Stimulated activated CD4-positive, alpha-beta T cell treated with anti-CD3 and anti-CD28 coated beads, Interleukin-4, amount 100 ng/mL, for 24 hours (primary cell): ENCODE measurements around the gene PNLIPRP2.

Experiments used
- DNase-seq: peaks from one replicate; pipeline ENCODE4 v3.0.0-alpha.2; 2020

The PNLIPRP2 gene

DNA sequence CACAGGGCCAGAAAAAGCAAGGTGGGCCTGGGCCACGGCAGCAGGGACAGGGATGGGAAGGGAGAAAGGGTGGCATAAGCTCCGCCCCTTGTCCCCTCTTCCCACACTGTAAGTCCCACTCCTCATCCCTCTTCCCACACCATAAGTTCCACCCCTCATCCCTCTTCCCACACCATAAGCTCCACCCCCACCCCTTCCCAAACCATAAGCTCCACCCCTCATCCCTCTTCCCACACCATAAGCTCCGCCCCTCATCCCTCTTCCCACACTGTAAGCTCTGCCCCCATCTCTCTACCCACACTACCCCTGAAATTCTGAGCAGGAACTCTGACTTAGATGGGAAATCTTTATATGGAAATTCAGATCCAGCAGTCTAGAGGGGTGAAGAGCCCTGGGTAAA lies 65.9 kb downstream of the PNLIPRP2 start:
- DNase-seq = no peak

DNA sequence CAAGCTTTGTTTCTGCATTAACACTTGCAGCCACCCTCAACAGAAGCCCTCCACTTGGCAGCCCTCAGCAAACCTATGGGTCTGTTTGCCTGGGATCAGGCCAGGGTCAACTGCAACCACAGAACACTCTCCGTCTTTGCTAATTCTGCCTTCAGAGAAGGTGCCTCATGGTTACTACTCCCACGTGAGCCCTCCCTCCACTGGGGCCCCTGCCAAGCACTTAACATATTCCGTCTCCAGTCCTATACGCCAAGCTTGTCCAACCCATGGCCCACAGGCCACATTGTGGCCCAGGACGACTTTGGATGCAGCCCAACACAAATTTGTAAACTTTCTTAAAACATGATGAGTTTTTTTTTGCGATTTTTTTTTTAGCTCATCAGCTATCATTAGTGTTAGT lies 66.9 kb downstream of the PNLIPRP2 start:
- DNase-seq = no peak

DNA sequence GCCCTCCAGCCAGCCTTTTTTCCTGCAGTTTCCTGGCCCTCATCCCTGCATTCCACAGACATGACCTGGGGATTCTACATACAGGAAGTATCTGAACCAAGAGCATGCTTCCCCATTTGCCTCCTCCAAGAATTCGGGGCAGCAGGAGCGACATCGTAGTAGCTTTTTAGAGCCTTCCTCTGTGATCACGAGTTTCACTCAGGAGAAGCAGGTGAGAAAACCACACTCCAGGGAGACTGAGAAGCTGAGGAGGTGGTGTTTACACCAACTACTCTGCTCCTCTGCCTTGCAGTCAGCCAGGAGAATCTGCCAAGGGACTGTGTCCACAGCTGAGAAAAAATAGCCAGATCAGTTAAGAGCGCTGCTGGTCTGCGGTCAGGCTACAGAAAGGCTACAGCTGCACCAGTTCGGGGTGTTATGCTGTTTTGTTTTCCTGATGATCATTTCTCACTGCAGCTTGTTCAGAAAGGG lies 67.5 kb downstream of the PNLIPRP2 start:
- no peak for DNase-seq

DNA sequence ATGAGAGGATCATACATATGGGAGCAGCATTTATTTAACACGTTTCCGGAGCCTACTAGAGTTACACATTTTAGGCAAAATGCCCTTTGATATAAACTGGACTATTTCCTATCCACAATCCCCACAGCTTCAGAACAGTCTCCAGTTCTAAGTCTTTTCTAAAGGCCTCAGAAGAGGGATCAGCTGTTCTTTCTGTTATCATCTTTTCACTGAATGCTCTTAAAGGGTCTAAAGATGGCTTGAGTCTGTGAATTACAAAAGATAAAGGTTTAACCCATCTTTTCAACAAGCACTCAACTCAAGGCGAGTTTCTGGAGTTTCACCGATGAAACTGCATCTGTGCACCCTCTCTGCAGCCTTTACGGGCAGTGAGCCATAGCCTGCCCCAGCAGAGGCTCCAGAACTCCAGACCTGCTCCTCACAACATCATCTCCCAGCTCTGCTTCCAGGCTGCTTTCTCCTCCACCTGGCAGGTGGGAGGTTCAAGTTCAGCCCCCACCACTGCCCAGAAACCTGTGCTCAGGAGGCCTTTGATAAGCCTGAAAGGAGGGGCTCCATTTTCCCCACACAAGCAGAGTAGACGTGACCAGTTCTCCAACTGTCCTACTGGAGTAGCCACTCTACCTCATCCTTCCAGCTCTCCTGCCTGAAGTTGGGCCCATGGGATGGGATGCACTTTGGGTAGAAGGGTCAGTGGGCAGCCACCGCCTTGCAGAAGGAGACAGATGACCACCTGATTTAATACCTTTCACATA lies 68.2 kb downstream of the PNLIPRP2 start:
- DNase-seq = no peak

DNA sequence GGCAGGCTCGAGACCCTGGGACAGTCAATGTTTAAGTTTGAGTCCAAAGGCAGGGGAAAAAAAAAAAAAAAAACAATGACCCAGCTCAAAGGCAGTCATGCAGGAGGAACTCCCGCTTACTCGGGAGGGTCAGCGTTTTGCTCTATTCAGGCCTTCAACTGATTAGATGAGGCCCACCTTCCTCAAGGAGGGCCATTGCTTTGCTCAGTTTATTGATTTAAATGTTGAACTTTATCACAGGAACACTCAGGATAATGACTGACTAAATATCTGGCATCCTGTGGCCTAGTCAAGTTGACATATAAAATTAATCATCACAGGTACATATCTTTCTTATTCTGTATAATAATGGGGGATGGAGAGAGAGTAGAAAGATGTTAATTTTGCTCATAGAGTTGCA lies 69.0 kb downstream of the PNLIPRP2 start:
- no peak for DNase-seq

DNA sequence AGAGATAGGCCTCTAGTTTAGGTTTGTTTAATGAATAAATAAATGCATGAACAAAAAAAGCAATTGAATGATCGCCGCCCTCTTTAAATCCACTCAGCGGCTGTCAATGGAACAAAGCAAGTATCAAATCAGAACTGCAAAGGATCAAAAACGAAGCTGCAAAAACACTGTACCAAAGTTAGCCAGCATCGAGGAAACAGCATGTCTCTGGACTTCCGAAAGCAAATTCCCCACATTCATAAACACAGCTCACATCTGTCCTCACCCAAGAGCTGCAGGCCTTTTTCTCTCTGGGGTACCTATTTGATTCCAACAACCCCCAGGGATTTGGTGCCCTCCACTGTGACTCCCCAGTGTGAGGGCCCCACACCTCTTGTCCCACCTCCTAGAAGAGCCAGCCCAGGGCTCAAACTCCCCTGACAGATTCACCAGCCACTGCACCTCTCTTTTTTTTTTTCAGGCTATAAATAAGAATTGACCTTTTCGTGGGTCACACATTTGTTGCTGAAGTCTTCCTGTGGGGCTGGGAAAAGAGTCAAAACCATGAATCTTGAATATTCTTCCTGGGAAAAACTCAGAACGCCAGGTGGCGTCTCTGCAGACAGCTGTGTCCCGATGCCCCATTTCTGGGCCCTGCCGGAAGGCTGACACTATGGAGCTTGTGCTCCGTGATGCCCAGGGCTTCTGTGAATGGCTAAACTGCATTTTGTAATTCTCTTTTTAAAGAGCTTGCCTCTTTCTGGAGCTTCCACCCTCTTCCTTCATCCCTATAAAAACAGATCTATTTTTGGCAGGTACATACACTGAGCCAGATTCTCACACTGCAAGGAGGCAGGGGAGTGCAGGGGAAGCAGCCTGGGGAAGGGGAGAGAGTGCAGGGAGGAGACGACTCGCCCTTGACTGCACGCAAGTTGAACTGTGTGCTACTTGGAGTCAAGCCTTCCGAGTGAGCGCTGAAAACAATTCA lies 69.9 kb downstream of the PNLIPRP2 start:
- no peak for DNase-seq

DNA sequence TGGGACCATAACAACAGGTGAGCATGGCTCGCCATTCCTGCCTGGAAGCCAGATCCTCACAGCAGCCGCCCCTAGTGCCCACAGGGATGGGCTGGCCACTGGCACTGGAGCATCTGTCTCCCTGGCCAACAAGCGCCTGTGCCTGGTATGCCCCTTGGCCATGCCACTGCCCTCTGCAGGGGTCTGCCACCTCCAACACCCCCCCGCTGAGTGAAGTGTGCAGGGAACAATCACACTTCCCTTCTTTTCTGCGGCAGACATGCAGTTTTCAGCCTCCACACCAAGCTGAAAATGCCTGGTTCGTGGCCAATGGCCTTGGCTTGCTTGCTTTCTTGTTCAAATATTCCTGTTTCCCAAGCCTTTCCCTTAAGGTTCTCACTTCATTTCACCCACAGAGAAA lies 70.9 kb downstream of the PNLIPRP2 start:
- DNase-seq = no peak

DNA sequence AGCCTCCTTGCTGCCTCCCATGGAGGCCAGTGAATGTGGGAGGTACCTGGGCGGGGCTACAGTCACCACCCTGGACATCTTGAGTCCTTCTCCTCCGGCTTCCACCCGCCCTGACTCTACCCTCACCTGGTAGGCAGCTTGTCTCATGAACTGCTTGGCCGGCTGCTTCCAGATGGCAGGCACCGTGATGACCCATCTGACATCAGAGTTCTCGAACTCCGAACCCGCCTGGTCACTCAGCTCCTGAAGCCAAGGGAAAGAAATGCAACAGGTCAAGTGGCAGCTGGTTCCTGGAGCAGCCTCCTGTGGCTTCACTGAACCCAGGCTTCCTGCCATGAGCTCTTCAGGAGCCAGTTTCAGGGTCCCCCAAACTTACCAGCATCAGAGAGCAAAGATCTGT lies 71.5 kb downstream of the PNLIPRP2 start:
- no peak for DNase-seq

DNA sequence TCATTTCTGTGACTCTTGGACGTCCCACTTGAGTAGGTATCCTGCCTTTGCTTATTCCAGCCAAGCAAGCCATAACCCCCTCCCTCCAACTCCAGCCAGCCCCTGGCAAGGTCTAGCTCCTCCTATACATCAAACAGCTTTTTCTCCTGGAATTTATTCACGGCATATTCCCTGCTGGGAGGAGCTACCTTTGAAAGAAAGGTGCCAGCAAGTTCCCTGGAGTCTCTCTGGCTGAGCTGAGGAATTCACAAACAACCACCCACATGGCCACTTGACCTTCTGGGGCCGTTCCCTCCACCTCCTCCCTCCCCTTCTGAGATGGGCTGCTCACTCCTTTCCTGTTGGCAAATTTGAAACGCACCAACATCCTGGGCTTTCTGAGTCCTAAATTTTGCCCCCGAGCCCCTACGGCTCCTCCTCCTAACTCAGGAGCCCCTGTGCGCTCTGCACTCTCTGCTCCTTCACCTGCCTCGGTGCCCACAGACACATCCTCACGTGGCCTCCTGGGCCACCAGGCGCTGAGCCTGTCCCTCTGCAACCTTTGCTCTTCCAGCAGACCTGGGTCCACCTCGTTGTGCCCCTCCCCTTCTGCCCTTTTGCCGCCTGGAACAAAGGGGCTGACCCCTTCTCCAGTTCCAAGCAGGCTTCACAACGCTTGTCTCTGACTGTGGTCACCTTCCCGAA lies 73.6 kb downstream of the PNLIPRP2 start:
- DNase-seq = no peak
